B cell (primary cell): Measurements from ENCODE around the gene TMEM156. TPM values are rescaled to one million over a fixed set of nuclear protein-coding genes. Genes with fewer than 3 reads are reported as not detected.

Source experiments
- ATAC-seq: fragments of 200-7000 bp; cut with Tn5 transposase; one replicate; pipeline ENCODE4 v1.10.0; 2021; ENCODE audit warnings: low read depth, mild to moderate bottlenecking, moderate number of reproducible peaks, moderate library complexity
- CTCF ChIA-PET: fragments of 350-600 bp; sonication (Branson Sonifier 250); formaldehyde crosslinking; loops from one replicate; lab custom pipeline; 2021; ENCODE audit warnings: antibody characterized with exemption, inconsistent platforms; lab: Charles Lee
- POLR2A ChIA-PET: fragments of 350-600 bp; sonication (Branson Sonifier 250); formaldehyde crosslinking; loops from one replicate; lab custom pipeline; 2021; ENCODE audit warnings: antibody characterized with exemption; lab: Charles Lee
- DNase-seq: peaks from one replicate; pipeline ENCODE4 v3.0.0; 2013
- H2AFZ ChIP-seq: 2 replicates; pipeline ENCODE4 v1.6.1; 2012; ENCODE audit warnings: mild to moderate bottlenecking, low read depth, low read length; ENCODE audit not compliant: insufficient read depth, poor library complexity, severe bottlenecking
- H3K27ac ChIP-seq, 2 donors: 1 replicate in 1 of 2; 2 replicates in 1 of 2; pipeline ENCODE4 v1.5.1; 2012 to 2013; ENCODE audit warnings: low read length in 2 of 2, mild to moderate bottlenecking in 2 of 2, moderate library complexity in 1 of 2
- H3K27me3 ChIP-seq, 4 experiments: fragments of 200-600 bp in 1 of 4; sonication (generic) in 1 of 4; replicated peaks in 1 of 4; 1 replicate in 2 of 4; 2 replicates in 2 of 4; pipeline versions ENCODE4 v1.6.1 to v1.7.0; 2013 to 2016; ENCODE audit warnings: low read length in 3 of 4, mild to moderate bottlenecking in 2 of 4, mixed read lengths in 1 of 4, moderate library complexity in 1 of 4; ENCODE audit not compliant: insufficient read depth in 4 of 4, control insufficient read depth in 3 of 4; ENCODE audit errors: control extremely low read depth in 1 of 4
- H3K36me3 ChIP-seq, 2 experiments: replicated peaks in 1 of 2; 1 replicate in 1 of 2; 2 replicates in 1 of 2; pipeline versions ENCODE4 v1.6.1 to v1.7.1; 2013; ENCODE audit warnings: low read length in 1 of 2; ENCODE audit not compliant: insufficient read depth in 2 of 2, control insufficient read depth in 1 of 2; ENCODE audit errors: control extremely low read depth in 1 of 2, extremely low read depth in 1 of 2
- H3K4me1 ChIP-seq, 2 donors: fragments of 200-600 bp in 1 of 2; sonication (generic) in 1 of 2; 1 replicate in 1 of 2; 2 replicates in 1 of 2; pipeline versions ENCODE4 v1.5.1 to v1.6.1; 2013 to 2017; ENCODE audit warnings: low read length in 2 of 2; ENCODE audit not compliant: control insufficient read depth in 2 of 2, insufficient read depth in 2 of 2
- H3K4me2 ChIP-seq: replicated peaks from 2 replicates; pipeline ENCODE3; 2012; ENCODE audit warnings: mild to moderate bottlenecking, low read depth, low read length; ENCODE audit not compliant: poor library complexity, severe bottlenecking
- H3K4me3 ChIP-seq, 5 experiments: fragments of 200-600 bp in 1 of 5; sonication (generic) in 1 of 5; 1 replicate in 3 of 5; 2 replicates in 2 of 5; pipeline versions ENCODE4 v1.5.1 to v1.7.0; 2011 to 2016; ENCODE audit warnings: low read length in 4 of 5, mild to moderate bottlenecking in 4 of 5, low read depth in 2 of 5, control low read depth in 1 of 5, moderate library complexity in 1 of 5; ENCODE audit not compliant: insufficient read depth in 1 of 5; ENCODE audit errors: control extremely low read depth in 1 of 5, extremely low read depth in 1 of 5
- H3K79me2 ChIP-seq: fragments of 200-600 bp; sonication (generic); one replicate; pipeline ENCODE4 v1.6.0; 2016; ENCODE audit warnings: low read length; ENCODE audit not compliant: control insufficient read depth, insufficient read depth
- H3K9ac ChIP-seq: fragments of 200-600 bp; sonication (generic); 2 replicates; pipeline ENCODE4 v1.6.1; 2017; ENCODE audit warnings: mild to moderate bottlenecking, low read length, moderate library complexity
- H3K9me3 ChIP-seq, 3 donors: one replicate each; pipeline versions ENCODE4 v1.6.1 to v1.7.1; 2013; ENCODE audit warnings: low read length in 2 of 3; ENCODE audit not compliant: control insufficient read depth in 2 of 3, insufficient read depth in 1 of 3; ENCODE audit errors: control extremely low read depth in 1 of 3
- H4K20me1 ChIP-seq: 2 replicates; pipeline ENCODE4 v1.6.0; 2012; ENCODE audit warnings: mild to moderate bottlenecking, low read length; ENCODE audit not compliant: insufficient read depth, control insufficient read depth, poor library complexity, severe bottlenecking
- H3K27ac Mint-ChIP-seq: one replicate; pipeline ENCODE4 v1.8.0; 2021; ENCODE audit warnings: mixed read lengths
- H3K27me3 Mint-ChIP-seq: one replicate; pipeline ENCODE4 v1.8.0; 2021; ENCODE audit warnings: mixed read lengths
- H3K4me1 Mint-ChIP-seq: one replicate; pipeline ENCODE4 v1.8.0; 2021; ENCODE audit warnings: mixed read lengths
- H3K4me3 Mint-ChIP-seq: one replicate; pipeline ENCODE4 v1.8.0; 2021; ENCODE audit warnings: mixed read lengths
- H3K9me3 Mint-ChIP-seq: one replicate; pipeline ENCODE4 v1.8.0; 2022; ENCODE audit warnings: mixed read lengths; ENCODE audit not compliant: insufficient read depth
- EZH2 ChIP-seq: IDR thresholded peaks from 2 replicates; pipeline ENCODE4 v1.6.1; 2012; ENCODE audit warnings: borderline replicate concordance, low read depth, mild to moderate bottlenecking, moderate library complexity, low read length; ENCODE audit not compliant: insufficient read depth, poor library complexity, severe bottlenecking
- WGBS: methylation state at CpG from one replicate; pipeline ENCODE4 v1.1.5; 2013; ENCODE audit warnings: missing lambda C conversion rate; ENCODE audit not compliant: insufficient coverage; 5-methylcytosine and 5-hydroxymethylcytosine counted together
- intact Hi-C: fragments of 100-400 bp; cut with micrococcal nuclease; formaldehyde crosslinking; loops from one replicate; pipeline ENCODE4 v1.10.0; 2022
- polyA plus RNA-seq: library from polyadenylated mRNA; depleted of rRNA; stranded (reverse); fragments of >200 nt; gene quantifications from 2 replicates; pipeline ENCODE4 v1.2.3, GENCODE V29; 2012
- total RNA-seq, 2 donors: library from RNA; stranded (reverse); fragments of 120-200 nt in 1 of 2; gene quantifications; 1 replicate in 1 of 2; 2 replicates in 1 of 2; pipeline versions ENCODE4 v1.2.3 to v1.2.4, GENCODE V29; 2013 to 2022
- TF ChIP-seq, protein P1 (sequence below): fragments of 200-600 bp; IDR thresholded peaks from one replicate; pipeline ENCODE4 v1.8.0; 2022; ENCODE audit warnings: antibody characterized with exemption, mild to moderate bottlenecking

The TMEM156 gene
- total and polyA plus RNA-seq, 2 donors (not counting 1 experiment from before 2014, with no cell fraction given): 58.4 to 59.9 TPM

DNA sequence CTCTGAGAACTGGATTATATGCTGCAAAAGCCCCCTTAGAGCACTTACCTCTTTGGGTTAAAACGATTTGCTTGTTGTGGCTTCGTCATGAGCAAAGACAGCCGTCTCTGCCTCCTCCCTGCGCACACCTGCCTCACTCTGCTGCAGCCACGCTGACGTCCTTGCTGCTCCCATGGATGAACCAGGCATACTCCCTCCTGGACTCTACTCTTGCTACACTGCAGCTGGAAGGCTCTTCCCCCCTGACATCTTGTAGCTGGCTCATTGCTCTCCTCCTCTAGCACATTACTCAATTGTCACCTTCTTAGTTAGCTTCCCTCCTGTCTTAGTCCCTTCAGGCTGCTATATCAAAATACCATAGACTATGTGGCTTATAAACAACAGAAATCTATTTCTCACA is 105.3 kb downstream of the TMEM156 start:
- POLR2A ChIA-PET: no interaction called here

DNA sequence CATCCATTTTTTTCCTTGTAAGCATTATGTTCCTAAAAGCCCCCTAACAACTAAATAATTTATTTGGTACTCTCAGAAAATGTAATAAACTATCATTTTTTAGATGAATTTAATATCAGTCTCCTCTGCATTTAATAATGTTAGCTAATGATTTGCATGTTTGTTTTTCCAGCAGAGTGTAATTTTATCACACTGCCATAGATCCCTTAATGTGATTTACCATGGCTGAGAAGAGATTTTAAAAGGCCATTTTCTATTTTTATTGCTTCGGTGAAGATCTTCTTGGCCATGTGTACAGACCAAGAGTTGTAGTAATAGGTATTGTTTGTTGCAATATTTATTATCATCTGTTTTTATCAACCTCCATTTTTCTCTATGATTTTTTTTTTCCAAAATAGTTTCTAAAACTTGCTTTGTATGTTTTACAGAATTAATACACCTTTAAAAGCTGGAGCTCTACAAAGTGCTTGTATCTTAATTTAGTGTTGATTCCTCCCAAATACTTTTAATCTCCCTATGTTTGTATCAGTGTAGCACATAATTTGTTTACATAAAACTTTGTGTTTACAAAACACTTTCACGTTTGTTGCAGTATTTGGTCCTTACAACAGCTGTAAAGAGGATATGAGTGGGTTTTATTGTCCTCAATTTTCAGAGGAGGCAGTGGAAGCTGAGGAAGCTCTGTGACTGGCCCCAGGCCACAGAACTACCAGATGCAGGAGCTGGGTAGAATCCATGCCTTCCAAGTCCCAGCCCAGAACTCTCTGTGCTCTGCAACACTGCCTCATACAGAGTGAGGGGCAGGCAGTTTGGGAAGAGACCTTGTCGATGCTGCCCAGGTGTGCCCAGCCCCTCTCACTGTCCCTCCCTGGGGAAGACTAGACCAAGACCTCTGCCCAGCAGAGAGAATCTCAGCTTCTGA is 106.5 kb downstream of the TMEM156 start:
- Histone ChIP-seq H3K27me3 (no peaks in the 10 kb centered on the region), H2AFZ (no peak overlapping the region), H3K27ac (no peak overlapping the region), H3K4me2 (no peak overlapping the region), H3K9ac (no peak overlapping the region), H4K20me1 (no peaks in the 10 kb centered on the region), H3K79me2 (no peaks in the 10 kb centered on the region), H3K4me1 (peaks cover 2% of the 10 kb centered on the region in 2 donors), H3K4me3 (no peak overlapping the region), H3K36me3 (no peaks in the 10 kb centered on the region), H3K9me3 (no peaks in the 10 kb centered on the region)
- WGBS: 86% methylated on average over 1 of the region's 3 CpGs
- CTCF ChIA-PET: interaction anchor here (1.9 kb wide), 1 partner anchor 210 kb away, joined by 7 read pairs; no protein-coding TSS in a partner anchor
- POLR2A ChIA-PET: no interaction called here
- H3K27ac Mint-ChIP-seq: no peak overlapping the region
- TF ChIP-seq EZH2: no peak
- TF ChIP-seq, protein P1, sequence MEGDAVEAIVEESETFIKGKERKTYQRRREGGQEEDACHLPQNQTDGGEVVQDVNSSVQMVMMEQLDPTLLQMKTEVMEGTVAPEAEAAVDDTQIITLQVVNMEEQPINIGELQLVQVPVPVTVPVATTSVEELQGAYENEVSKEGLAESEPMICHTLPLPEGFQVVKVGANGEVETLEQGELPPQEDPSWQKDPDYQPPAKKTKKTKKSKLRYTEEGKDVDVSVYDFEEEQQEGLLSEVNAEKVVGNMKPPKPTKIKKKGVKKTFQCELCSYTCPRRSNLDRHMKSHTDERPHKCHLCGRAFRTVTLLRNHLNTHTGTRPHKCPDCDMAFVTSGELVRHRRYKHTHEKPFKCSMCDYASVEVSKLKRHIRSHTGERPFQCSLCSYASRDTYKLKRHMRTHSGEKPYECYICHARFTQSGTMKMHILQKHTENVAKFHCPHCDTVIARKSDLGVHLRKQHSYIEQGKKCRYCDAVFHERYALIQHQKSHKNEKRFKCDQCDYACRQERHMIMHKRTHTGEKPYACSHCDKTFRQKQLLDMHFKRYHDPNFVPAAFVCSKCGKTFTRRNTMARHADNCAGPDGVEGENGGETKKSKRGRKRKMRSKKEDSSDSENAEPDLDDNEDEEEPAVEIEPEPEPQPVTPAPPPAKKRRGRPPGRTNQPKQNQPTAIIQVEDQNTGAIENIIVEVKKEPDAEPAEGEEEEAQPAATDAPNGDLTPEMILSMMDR: no peak
- intact Hi-C loops: no loop called here
- ATAC-seq (no peak), DNase-seq (no peak)
- H3K9me3 Mint-ChIP-seq: no peaks in the 10 kb centered on the region
- H3K4me3 Mint-ChIP-seq: no peak overlapping the region
- peaks cover 3% of the 10 kb centered on the region for H3K4me1 Mint-ChIP-seq
- H3K27me3 Mint-ChIP-seq: no peaks in the 10 kb centered on the region

More for the DNA sequence above, 105.3 kb downstream of the TMEM156 start:
- Histone ChIP-seq H3K4me2 (no peak overlapping the region), H3K4me1 (no peaks in the 10 kb centered on the region), H2AFZ (no peak overlapping the region), H4K20me1 (no peaks in the 10 kb centered on the region), H3K9me3 (no peaks in the 10 kb centered on the region), H3K9ac (no peak overlapping the region), H3K36me3 (no peaks in the 10 kb centered on the region), H3K4me3 (no peak overlapping the region), H3K27me3 (no peaks in the 10 kb centered on the region), H3K27ac (no peak overlapping the region), H3K79me2 (no peaks in the 10 kb centered on the region)
- ATAC-seq (no peak), DNase-seq (no peak)
- H3K27me3 Mint-ChIP-seq: no peaks in the 10 kb centered on the region
- H3K27ac Mint-ChIP-seq: no peak overlapping the region
- no peaks in the 10 kb centered on the region for H3K9me3 Mint-ChIP-seq
- H3K4me1 Mint-ChIP-seq: no peaks in the 10 kb centered on the region
- no peak overlapping the region for H3K4me3 Mint-ChIP-seq
- TF ChIP-seq EZH2: no peak
- TF ChIP-seq, protein P1: no peak
- CTCF ChIA-PET: no interaction called here
- intact Hi-C loops: no loop called here
- WGBS: 95% methylated on average over 6 of the region's 6 CpGs
